HG03378 (cell line): ENCODE results near the gene ADCY5.

Experiments used
- ATAC-seq: cut with Tn5 transposase; IDR thresholded peaks from one replicate; pipeline ENCODE4 v1.9.1; 2021; ENCODE audit warnings: mild to moderate bottlenecking, moderate library complexity; ENCODE audit not compliant: unreplicated experiment

Gene ADCY5

GRCh38 chr3:123410149-123410515, 38.8 kb downstream of the ADCY5 start:
- ATAC-seq: no peak

- no peak for ATAC-seq
These were observed 39.3 kb downstream of the ADCY5 start for GRCh38 chr3:123409443-123410148.

GRCh38 chr3:123406598-123406997, 42.3 kb downstream of the ADCY5 start:
- no peak for ATAC-seq

- no peak for ATAC-seq
These were observed 42.9 kb downstream of the ADCY5 start for GRCh38 chr3:123405936-123406510.

- ATAC-seq: no peak
These were observed 43.9 kb downstream of the ADCY5 start for GRCh38 chr3:123405021-123405420.

- ATAC-seq: no peak
These were observed 44.5 kb downstream of the ADCY5 start for GRCh38 chr3:123404391-123404790.

- no peak for ATAC-seq
These were observed 46.9 kb downstream of the ADCY5 start for GRCh38 chr3:123401836-123402530.

GRCh38 chr3:123400169-123400568, 48.7 kb downstream of the ADCY5 start:
- no peak for ATAC-seq

- ATAC-seq: no peak
These were observed 49.2 kb downstream of the ADCY5 start for GRCh38 chr3:123399653-123400052.

GRCh38 chr3:123397921-123398785, 50.7 kb downstream of the ADCY5 start:
- ATAC-seq: no peak

- ATAC-seq: no peak
These were observed 51.8 kb downstream of the ADCY5 start for GRCh38 chr3:123397050-123397590.

GRCh38 chr3:123396171-123397049, 52.5 kb downstream of the ADCY5 start:
- ATAC-seq: no peak

GRCh38 chr3:123395235-123395634, 53.7 kb downstream of the ADCY5 start:
- ATAC-seq: no peak

GRCh38 chr3:123394391-123395020, 54.4 kb downstream of the ADCY5 start:
- no peak for ATAC-seq

- ATAC-seq: no peak
These were observed 55.8 kb downstream of the ADCY5 start for GRCh38 chr3:123392871-123393620.

GRCh38 chr3:123392368-123392767, 56.5 kb downstream of the ADCY5 start:
- ATAC-seq: no peak

- ATAC-seq: no peak
These were observed 57.9 kb downstream of the ADCY5 start for GRCh38 chr3:123390865-123391600.

- ATAC-seq: no peak
These were observed 59.3 kb downstream of the ADCY5 start for GRCh38 chr3:123389628-123389918.
